NOMO-1 treated with dmso at 0.1 percent for 144 hours (cell line): Measurements from ENCODE around the gene STX18.

Source experiments
- DNase-seq: peaks from one replicate; lab custom pipeline; 2025; ENCODE audit not compliant: unreplicated experiment; lab: John Stamatoyannopoulos, UW

The STX18 gene

DNA sequence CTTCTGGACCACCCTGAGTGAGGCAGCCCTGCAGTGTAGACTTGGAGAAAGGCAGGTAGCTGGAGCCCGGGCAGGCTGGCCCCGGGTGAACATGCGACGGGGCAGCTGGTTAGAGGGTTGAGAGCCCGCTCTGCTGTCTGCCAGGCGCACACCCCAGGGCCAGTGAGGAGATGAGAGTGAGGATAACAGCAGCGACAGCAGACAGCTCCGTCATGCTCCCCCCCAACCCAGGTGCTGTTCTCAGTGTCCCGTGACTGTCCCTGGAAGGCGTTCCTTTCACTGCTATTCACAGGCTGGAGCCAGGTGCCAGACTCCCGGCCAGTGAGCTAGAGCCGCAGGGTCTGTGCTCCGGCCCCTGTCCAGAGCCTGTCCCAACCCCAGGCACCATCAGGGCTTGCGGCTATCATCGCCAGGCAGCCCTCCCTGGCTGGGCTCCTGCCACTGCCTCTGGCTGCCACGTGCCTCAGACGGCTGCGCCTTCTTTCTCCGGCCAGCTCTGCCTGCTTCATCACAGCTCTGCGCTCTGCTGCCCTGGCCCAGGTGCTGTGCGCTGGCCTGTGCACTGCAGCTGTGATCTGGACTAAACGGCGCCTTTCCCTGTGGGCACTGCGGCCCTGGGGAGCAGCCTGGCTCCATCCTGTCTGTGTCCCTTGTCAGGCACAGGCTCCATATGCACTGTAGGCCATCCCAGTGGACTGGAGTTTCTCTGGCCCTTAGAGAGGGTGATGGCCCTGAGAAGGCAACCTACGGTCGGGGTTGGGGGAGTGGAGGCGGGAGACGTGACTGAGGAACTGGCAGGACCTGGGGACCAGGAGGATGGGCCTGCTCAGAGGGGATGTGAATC lies 135.2 kb downstream of the STX18 start:
- no peak for DNase-seq

DNA sequence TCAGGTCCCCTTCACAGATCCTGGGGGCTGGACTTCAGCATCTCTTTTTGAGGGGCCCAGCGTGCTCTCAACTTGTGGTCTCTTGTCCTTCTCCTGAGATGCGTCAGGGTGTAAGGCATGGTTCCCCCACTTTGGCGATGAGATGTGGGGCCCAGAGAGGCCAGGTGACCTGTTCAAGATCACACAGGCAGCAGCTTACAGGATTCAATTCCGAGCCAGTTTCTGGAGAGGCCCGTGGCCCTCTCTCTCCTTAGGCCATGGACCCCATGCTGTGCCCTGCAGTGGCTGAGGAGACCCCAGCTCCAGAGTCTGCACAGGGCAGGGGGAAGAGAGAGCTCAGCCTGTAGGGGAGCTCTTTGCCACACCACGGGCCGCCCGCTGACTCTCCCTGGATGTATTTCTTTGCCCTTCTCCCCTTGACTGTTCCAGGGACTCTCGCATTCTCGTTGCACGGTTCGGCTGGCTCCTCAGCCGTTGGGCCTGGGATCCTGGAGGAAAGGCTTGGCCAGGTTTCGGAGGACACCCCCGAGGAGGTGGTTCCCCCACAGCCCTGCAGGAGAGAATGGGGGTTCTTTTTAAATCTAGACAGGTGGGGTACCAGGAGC lies 136.4 kb downstream of the STX18 start:
- no peak for DNase-seq

DNA sequence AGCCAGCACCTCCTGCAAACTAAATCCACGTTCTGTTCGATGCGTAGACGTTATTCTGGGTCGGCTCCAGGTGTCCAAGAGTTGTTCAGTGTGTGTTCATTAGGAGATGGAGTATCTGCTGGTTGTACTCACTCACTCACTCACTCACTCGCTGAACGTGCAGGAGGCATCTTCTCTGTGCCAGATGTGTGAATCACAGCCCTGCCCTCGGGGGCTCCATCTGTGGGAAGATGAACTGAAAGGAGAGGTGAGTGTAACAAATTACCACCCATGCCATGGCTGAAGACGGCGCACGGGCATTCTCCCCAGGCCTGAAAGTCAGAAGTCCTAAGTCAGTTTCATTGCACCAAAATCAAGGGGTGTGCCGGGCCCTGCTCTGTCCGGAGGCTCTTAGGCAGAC lies 138.9 kb downstream of the STX18 start:
- no peak for DNase-seq

DNA sequence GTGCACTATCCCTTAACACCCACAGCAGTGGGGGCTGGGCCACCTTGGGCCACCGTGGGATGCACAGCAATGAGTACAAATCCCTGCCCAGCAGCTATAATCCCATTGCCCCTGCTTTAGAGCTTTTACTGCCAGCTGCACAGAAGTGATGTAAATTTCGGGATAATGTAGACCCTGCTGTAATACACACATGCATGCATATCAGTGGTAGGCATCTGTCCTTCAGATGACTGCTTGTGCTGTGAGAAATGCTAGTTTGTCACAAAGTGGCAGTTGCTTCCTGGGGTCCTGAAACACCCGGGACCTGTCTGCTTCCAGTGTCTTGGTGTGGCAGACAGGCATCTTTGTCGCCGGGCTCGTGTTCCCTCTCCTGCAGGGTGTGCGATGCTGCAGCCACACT lies 140.8 kb downstream of the STX18 start:
- DNase-seq, result no peak

DNA sequence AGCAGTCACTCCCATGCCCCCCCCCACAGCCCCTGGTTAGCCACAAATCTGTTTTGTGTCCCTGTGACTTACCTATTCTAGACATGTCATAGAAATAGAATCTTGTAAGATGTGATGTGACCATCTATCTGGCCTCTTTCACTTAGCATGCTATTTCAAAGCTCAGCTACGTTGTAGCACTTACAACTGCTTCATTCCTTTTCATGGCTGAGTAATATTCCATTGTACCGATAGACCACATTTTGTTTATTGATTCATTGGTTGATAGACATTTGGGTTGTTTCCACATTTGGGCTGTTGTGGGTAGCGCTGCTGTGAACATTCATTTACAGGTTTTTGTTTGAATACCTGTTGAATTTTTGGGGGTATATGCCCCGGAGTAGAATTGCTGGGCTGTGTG lies 143.4 kb downstream of the STX18 start:
- DNase-seq, result no peak

DNA sequence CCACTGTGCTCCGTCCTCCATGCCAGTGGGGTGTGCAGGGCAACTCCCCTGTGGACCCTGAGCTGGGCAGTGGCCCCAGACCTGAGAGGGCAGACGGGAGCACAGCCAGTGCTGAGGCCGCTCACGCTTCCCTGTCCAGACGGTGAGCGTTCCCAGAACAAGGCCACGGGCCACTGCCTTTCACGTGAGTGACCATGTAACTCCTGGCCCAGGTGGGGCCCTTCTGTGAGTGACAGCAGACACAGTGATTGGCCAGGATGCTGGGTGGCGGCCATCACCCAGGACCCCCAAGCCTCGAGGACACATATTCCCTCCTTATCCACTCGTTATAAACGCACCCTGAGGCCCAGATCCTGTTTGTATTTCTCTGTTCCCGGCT lies 144.4 kb downstream of the STX18 start:
- no peak for DNase-seq

DNA sequence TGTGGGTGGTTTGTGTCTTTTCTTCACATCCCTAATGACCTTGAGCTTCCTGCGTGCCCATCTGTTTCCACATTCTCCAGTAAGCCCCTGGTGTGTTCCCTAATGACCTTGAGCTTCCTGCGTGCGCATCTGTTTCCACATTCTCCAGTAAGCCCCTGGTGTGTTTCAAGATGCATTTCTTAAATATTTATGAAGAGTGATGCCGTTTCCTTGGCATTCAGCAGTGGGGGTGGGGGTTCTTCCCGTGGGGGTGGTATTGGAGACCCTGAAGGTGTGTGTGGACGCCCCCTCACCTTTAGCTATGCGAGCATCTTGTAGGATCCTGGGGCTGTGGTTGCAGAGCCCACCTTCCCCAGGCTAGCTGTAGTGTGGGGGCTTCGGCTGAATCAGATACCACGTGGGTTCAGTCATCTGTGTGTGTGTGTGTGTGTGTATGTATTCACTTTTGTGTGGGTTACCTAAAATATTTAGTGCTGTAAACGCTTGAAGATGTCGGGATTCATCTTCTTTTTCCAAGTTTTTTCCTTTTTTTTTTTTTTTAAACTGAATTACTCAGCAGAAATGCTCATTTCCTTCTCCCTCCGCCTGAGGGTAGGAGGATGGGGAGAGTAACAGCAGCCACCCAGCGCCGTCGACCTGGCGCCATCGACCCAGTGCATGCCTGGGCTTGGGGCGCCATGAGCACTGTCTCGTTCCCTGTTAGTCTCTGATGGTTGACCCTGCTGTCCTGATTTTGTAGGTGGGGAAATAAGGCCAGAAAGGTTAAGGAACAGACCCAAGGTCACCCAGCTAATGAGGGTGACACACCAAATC lies 145.0 kb downstream of the STX18 start:
- DNase-seq, result no peak

DNA sequence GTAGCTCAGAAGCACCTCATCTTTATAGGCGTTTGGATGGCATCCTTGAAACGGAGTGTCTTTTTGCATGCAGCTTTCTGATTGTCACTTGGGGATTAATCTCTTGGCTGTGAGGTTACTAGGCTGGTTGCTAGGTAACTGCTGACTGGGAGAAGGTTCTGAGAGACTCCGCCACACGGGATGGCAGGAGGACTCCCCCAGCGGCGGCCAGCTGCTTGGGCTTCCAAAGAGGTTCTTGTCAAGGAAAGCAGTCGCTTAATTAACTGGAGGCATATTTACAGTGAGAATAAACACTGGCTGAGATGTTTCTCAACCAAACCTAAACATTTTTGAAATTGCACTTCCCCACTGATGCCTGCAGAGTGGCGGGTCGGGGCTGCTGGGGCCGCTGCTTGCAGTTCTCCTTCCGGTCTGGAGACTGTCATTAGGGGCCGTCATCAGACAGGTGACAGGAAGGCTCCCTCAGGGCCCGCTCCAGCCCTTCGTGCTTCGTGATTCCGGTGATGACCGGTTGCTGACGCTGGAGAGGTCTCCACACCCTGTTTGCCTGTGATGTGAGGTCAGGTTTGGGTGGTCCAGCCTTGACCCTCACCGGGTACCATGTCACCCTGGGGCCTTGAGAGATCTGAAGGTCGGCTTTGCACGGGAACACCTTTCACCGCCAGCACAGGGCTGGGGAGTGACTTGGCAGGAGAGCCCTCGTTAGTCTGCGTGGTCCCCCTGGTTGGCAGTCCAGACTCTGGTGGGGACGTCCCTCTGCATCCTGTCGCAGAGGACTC lies 145.8 kb downstream of the STX18 start:
- peak; percentile 39 for DNase-seq

DNA sequence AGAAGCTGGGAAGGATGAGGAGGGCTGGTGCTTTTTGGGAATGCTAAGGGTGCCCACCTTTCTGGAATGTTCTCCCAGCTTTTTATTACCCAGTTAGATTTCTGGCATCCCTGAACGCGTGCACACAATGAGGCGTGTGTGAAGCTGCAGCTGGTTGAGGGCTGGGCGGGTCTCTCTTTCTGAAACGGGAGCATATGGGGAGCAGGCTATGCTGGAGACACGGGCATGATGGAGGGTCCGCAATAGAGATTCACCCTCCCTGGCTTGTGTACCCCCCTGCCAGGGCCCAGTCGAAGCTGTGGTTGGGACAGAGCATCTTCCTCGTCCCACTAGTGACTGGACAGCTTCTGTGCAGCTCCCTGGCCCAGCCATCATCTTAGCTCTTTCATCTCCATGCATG lies 146.5 kb downstream of the STX18 start:
- no peak for DNase-seq

DNA sequence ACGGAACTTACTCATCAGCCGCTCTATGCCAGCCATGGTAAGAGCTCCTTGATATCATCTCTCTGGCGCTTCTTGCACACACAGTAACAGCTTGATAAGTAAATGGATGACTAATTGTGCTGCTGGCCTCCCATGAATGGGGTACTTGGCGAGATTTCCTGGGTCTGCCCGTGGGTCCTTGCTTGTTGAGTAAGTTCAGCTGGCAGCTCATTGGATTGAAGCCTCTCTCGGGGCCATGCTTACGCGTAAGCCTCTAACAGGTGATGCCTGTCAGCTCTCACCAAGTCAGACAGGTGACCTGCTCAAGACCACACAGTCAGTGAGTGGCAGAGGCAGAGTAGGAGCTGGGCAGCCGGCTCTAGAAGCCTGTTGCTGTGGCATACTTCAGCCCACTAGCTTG lies 147.2 kb downstream of the STX18 start:
- no peak for DNase-seq

DNA sequence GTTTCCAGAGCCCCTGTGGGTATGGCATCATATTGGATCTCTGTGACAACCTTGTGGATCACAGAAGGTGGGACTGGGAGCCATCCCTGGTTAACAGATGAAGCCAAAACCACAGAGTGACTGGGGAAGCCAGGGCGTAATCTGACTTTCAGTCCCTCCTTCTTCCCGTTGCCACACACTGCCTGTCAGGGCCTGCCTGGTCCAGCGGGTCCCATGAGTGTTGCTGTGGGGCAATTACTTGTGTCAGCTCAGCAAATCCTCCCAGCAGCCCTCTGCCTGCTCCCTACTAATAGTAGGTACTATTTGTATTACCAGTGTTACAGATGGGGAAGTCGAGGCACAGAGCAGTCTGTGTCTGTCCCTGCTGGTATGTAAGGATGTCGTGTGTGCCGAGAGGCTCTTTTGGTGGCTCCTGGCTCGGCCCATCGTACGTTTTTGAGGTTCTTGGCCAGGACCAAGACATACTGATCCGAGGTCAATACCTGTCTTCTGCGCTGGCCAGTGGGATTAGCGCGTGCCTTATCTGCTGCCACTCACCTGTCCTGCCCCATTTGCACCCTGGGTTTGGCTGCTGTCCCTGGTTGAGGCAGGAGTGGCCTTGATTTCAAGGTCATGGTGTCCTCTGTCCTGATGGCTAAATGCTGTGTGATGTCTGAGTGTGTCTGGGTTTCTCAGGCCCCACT lies 149.2 kb downstream of the STX18 start:
- DNase-seq, result peak; percentile 19

DNA sequence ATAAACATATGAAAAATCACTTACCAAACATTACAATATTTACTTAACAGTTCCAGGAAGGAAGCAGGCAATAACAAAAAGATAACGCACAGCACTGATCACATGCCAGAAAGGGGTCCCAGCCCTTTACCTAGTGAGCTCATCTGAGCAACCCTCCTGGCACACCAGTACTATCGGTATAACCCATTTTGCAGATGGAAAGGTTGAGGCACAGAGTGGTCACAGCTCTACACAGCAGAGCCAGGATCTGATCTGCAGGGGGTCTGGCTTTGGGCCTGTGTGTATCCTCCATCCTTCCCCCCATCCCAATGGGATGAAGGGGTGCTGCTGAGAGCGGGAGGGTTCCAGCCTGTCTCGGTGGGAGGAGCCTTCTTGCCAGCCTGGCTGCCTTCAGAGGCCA lies 150.0 kb downstream of the STX18 start:
- DNase-seq, result no peak

DNA sequence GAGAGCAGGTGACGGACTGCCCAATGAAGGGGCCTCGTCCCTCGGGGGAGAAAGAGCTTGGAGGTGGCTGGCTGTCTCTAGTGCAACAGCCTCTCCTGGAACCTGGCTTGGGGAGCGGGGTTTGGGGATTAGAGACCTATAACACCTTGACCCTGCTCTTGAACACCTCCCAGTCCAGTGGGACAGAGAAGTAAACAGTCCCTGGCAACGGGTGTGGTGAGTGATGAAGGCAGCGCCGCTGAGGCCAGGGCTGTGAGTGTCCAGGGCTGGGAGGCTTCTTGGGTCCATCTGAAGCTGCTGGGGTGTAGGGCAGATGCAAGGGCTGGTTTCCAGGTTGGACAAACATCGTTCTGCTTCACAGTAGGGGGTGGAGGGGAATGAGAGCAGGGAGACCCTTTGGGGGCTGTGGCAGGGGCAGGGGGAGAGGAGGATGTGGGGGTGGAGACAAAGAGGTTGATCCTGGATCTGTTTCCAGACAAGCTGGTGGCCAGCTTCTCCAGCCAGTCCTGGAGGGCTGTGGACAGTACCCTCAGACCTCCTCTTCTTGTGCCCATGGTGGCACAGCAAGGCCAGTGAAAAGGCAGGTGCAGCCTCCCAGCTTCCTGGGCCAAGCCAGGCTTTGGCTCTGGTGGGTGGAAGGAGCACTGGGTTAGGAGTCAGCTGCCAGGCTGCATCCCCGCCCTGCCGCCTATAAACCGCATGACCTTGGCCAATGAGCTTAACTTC lies 151.2 kb downstream of the STX18 start:
- DNase-seq, result no peak

DNA sequence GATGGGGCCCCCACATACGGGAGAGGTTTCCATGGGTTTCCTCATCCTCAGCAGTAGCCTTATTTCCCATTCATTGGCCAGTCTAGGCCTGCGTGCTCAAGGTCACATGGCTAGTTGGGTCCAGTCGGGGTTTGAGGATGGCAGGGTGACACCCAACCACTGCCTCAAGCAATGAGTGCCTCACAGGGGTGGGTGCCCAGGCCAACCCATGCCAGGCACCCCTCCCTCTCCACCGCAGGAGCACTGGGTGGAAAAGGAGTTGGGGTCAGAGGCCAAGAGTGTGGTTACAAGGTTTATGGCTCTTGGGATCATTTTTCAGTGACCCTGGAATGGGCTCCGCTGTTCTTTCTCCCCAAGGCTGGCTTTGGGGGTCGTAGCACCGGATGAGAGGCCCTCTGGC lies 151.8 kb downstream of the STX18 start:
- DNase-seq, result no peak

DNA sequence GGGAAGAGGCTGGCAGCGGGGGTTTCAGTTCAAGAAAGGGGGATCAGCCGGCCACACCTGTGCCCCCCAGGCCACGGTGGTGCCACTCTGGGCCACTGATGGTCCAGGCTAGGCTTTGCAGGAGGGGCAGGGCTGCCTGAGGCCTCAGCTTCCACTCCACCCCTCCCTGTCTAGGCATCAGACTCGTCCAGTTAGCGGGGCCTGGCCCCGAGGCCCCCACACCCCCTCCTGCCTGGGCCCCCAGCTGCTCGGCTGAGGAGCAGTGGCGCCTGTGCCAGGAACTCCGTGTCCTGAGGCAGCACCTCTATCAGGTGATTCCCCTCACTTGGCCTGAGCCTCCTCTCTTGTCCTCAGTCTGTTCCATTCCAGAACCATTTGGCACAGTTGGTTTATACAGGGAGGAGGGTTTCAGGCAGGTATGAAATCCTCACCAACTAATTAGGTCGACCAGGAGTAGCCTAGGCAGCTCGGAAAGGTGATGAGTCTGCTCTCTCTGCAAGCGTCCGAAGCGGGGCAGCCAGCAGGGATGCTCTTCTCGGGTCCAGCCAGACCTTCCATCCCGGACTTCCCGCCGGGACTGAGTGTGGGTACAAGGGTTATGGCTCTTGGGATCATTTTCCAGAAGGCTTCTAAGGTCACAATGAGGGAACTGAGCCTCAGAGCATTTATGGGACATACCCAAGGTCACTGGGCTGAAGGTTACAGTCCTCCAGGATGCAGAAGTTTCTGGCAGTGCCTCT lies 152.8 kb downstream of the STX18 start:
- no peak for DNase-seq

DNA sequence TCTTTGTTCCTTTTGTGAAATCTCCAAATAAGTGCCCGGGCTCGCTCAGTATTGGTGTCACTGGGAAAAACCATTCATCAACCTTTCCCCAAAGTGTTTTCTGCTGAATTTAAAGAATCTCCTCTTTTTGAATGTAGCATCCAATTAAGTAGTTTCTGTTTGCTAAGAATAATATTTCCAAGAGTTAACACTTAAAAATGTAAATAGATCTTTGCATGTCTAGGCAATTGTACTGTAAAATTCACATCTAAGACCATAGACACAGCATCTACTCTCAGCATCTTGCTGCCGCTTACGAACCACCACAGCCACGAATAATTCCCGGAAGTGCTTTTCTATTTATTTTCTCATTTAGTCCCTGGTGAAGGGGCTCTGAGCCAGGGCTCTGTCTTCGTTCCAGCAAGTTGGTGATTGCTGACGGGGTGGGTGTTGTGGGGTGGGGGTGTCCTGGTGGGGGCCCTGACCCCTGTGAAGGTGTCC lies 153.5 kb downstream of the STX18 start:
- DNase-seq, result no peak

DNA sequence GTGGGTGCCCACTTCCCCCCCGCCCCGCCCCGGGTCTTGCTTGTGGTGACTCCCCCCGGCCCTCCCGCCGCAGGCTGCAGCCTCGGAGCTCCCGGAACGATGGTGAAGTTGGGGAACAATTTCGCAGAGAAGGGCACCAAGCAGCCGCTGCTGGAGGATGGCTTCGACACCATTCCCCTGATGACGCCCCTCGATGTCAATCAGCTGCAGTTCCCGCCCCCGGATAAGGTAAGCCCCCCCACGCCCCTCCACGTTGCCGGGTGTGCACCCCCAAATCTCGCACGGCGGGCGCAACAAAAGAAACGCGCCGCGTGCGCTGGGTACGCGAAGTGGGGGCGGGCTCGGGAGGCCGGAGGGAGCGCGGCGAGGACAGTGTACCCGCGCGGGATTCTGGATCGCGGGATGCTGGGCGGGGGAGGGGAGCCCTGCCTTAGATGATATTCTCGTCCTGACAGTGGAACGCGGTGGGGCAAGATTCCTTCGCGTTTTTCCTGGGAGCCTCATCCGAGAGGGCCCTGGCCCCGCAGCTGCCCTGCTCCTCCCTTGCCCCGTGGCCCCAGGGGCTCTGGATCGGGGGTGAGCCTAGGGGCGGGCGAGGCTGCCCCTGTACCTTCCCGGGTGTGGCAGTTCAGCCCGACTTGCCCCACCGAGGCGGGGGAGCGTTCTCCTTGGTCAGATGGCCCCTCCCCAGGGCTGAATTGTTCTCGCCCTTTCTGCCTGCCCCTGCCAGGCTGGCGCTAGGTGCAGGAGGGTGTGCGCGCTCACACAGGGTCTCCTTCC lies 154.1 kb downstream of the STX18 start:
- DNase-seq, result no peak

DNA sequence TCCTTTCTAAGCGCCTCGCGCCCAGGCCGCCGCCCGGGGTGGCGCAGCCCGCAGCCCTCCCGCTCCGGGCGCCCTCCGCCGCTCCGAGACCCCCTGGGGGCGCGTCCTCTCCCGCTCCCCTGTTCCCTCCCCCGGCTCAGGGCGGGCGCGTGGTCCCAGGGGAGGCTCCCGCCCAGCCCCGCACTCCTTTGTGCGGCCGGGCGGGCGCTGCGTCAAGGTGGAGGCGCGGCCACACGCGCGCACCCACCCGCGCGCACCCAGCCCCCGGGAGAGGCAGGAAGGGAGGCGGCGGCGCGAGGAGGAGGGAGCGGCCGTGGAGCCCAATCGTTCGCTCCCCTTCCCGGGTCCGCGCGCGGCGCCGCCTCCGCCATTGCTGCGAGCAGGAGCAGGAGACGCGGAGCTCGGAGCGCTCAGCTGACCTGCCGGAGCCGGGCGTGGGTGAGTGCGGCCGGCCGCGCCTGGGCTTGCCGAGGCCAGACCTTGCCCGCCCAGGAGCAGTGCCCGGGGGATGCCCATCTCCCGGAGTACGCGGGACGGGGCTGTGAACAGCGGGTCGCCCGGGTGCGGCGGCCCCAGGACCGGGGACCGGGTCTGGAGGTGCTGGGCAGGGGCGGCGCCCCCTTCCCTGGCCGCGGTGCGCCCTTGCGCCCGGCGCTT lies 155.0 kb downstream of the STX18 start, which contains the start of gene NSG1:
Gene NSG1, plus strand, starts transcription at position 367 of the 657 bp plus-strand sequence. CDS start 528 bp downstream, outside the sequence.
- no peak for DNase-seq
